ENCODE measurements around the gene LTBP3. TPM values are rescaled to one million over a fixed set of nuclear protein-coding genes. Genes with fewer than 3 reads are reported as not detected.

LTBP3 gene
- total and polyA plus RNA-seq, 2 of the 13 experiments (the other 11 are each of a cell fraction or from before 2014, with no cell fraction given), result 12.2 to 68.1 TPM

DNA sequence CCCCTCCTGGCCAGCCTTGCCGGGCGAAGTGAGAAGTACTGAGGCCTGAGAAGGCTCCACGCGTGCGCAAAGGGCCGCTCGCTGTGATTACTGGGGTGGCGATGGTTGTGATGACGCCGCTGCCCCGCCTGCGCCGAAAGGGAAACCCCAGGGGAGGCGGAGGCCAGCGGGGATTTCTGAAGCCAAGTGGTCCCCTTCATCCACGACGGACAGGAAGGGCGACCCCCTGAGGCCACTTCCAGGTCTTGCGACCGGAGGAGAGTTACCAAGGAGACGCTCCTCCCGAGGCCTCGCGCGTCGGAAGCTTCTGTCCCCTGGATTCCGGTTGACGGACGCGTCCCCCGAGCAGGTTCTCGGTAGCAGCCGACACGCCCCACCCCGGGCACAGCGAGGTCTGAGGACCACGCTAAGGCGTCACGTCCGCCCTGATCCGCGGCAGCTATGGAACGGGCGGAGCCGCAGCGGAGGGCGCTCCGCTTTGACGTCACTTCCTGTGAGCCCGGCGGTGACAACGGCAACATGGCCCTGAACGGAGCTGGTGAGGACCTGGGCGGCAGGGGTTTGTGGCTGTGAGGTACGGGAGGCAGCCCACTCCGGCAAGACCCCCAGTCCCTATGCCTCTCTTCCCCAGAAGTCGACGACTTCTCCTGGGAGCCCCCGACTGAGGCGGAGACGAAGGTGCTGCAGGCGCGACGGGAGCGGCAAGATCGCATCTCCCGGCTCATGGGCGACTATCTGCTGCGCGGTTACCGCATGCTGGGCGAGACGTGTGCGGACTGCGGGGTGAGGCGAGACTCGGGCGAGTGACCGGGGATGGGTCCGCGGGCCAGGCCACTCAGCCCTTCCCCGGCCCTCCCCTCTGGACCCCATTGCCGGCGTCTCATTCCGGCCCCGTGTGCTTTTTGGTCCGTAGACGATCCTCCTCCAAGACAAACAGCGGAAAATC, 12.1 kb upstream of the LTBP3 start, which contains the start of gene ZNRD2 (continued):
- TF ChIP-seq ZSCAN30 (CRISPR knock-in tag; IDR thresholded peaks at IDR 0.05) (no peak), FOXM1 (CRISPR knock-in tag; IDR thresholded peaks at IDR 0.05) (no peak), ZBTB38 (CRISPR knock-in tag; IDR thresholded peaks at IDR 0.05) (peak; percentile 73), GLI4 (CRISPR knock-in tag; IDR thresholded peaks at IDR 0.05; ENCODE audit: borderline replicate concordance) (peak; percentile 78; the same call in 1 of the 2 replicates), FOXO4 (CRISPR knock-in tag; conservative IDR thresholded peaks at IDR 0.05) (no peak), NFE2 (CRISPR knock-in tag; IDR thresholded peaks at IDR 0.05) (no peak), ZNF703 (CRISPR knock-in tag; IDR thresholded peaks at IDR 0.05; ENCODE audit: borderline replicate concordance) (no peak), ATF5 (CRISPR knock-in tag; IDR thresholded peaks at IDR 0.05; ENCODE audit: low read depth) (peak; percentile 61; the same call in 1 of the 2 replicates), NR2F2 (IDR thresholded peaks at IDR 0.05; ENCODE audit: borderline replicate concordance, low read depth) (no peak), ZNF263 (CRISPR knock-in tag; IDR thresholded peaks at IDR 0.05) (no peak), ZBTB37 (CRISPR knock-in tag; IDR thresholded peaks at IDR 0.05) (no peak; the same call in 1 of the 2 replicates), WIZ (CRISPR knock-in tag; IDR thresholded peaks at IDR 0.05) (no peak), ZNF749 (CRISPR knock-in tag; IDR thresholded peaks at IDR 0.05; ENCODE audit: borderline replicate concordance) (peak; percentile 95), ZBTB7B (CRISPR knock-in tag; IDR thresholded peaks at IDR 0.05) (peak; percentile 83), SP140L (CRISPR knock-in tag; IDR thresholded peaks at IDR 0.05; ENCODE audit: borderline replicate concordance) (0 out of 2 replicates have a peak, but pooled peaks have one; percentile 63)
- TF ChIP-seq, protein P1, sequence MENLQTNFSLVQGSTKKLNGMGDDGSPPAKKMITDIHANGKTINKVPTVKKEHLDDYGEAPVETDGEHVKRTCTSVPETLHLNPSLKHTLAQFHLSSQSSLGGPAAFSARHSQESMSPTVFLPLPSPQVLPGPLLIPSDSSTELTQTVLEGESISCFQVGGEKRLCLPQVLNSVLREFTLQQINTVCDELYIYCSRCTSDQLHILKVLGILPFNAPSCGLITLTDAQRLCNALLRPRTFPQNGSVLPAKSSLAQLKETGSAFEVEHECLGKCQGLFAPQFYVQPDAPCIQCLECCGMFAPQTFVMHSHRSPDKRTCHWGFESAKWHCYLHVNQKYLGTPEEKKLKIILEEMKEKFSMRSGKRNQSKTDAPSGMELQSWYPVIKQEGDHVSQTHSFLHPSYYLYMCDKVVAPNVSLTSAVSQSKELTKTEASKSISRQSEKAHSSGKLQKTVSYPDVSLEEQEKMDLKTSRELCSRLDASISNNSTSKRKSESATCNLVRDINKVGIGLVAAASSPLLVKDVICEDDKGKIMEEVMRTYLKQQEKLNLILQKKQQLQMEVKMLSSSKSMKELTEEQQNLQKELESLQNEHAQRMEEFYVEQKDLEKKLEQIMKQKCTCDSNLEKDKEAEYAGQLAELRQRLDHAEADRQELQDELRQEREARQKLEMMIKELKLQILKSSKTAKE (CRISPR knock-in tag; IDR thresholded peaks at IDR 0.05; ENCODE audit: borderline replicate concordance), result 0 out of 2 replicates have a peak, but pooled peaks have one; percentile 40
- TF ChIP-seq, protein P2, sequence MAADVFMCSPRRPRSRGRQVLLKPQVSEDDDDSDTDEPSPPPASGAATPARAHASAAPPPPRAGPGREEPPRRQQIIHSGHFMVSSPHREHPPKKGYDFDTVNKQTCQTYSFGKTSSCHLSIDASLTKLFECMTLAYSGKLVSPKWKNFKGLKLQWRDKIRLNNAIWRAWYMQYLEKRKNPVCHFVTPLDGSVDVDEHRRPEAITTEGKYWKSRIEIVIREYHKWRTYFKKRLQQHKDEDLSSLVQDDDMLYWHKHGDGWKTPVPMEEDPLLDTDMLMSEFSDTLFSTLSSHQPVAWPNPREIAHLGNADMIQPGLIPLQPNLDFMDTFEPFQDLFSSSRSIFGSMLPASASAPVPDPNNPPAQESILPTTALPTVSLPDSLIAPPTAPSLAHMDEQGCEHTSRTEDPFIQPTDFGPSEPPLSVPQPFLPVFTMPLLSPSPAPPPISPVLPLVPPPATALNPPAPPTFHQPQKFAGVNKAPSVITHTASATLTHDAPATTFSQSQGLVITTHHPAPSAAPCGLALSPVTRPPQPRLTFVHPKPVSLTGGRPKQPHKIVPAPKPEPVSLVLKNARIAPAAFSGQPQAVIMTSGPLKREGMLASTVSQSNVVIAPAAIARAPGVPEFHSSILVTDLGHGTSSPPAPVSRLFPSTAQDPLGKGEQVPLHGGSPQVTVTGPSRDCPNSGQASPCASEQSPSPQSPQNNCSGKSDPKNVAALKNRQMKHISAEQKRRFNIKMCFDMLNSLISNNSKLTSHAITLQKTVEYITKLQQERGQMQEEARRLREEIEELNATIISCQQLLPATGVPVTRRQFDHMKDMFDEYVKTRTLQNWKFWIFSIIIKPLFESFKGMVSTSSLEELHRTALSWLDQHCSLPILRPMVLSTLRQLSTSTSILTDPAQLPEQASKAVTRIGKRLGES (CRISPR knock-in tag; IDR thresholded peaks at IDR 0.05; ENCODE audit: borderline replicate concordance), result no peak
- TF ChIP-seq, protein P3, sequence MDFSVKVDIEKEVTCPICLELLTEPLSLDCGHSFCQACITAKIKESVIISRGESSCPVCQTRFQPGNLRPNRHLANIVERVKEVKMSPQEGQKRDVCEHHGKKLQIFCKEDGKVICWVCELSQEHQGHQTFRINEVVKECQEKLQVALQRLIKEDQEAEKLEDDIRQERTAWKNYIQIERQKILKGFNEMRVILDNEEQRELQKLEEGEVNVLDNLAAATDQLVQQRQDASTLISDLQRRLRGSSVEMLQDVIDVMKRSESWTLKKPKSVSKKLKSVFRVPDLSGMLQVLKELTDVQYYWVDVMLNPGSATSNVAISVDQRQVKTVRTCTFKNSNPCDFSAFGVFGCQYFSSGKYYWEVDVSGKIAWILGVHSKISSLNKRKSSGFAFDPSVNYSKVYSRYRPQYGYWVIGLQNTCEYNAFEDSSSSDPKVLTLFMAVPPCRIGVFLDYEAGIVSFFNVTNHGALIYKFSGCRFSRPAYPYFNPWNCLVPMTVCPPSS (IDR thresholded peaks at IDR 0.05), result no peak
